Measurements from ENCODE around the gene PCBD2.
"Not testable (repeated sequence)": the region's sequence is repeated elsewhere in the genome, so short reads cannot be mapped to it uniquely, and the experiment has no call there.

The PCBD2 gene

DNA sequence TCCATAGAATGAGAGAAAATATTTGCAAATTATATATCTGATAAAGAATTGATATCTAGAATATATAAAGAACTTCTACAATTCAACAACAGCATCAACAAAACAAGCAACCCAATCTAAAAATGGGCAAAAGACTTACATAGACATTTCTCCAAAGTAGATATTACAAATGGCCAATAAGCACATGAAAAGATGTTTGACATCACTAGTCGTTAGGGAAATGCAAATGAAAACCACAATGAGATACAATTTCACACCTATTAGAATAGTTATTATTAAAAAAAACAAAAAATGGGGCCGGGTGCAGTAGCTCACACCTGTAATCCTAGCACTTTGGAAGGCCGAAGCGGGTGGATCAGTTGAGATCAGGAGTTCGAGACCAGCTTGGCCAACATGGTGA is 87.2 kb downstream of the PCBD2 start:
- no peak overlapping the region for H3K4me3 Mint-ChIP-seq
- peaks cover 3% of the 10 kb centered on the region for H3K27me3 Mint-ChIP-seq
- H3K36me3 Mint-ChIP-seq (ENCODE audit: low read depth): no peaks in the 10 kb centered on the region
- peaks cover 11% of the 10 kb centered on the region for H3K4me1 Mint-ChIP-seq (ENCODE audit: low read depth)
- H3K27ac Mint-ChIP-seq: no peak overlapping the region
- H3K9me3 Mint-ChIP-seq: no peaks in the 10 kb centered on the region
- intact Hi-C loops (cut with micrococcal nuclease): no loop called here

DNA sequence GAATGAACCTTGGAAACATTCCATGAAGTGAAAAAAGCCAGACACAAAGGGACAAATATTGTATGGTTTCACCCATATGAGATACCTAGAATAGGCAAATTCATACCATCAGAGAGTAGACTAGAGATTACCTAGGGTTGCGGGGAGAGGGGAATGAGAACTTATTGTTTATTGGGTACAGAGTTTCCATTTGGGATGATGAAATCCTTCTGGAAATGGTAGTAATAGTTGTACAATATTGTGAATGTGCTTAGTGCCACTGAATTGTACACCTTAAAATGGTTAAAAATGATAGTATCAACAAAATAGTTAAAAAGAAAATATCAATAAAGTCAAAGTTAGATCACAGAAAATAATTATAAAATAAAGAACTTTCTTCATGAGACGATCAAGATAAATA is 88.2 kb downstream of the PCBD2 start:
- peaks cover 3% of the 10 kb centered on the region for H3K27me3 Mint-ChIP-seq
- H3K4me3 Mint-ChIP-seq: no peak overlapping the region
- H3K27ac Mint-ChIP-seq: no peak overlapping the region
- H3K9me3 Mint-ChIP-seq: no peaks in the 10 kb centered on the region
- peaks cover 11% of the 10 kb centered on the region for H3K4me1 Mint-ChIP-seq (ENCODE audit: low read depth)
- no peaks in the 10 kb centered on the region for H3K36me3 Mint-ChIP-seq (ENCODE audit: low read depth)
- intact Hi-C loops (cut with micrococcal nuclease): no loop called here

DNA sequence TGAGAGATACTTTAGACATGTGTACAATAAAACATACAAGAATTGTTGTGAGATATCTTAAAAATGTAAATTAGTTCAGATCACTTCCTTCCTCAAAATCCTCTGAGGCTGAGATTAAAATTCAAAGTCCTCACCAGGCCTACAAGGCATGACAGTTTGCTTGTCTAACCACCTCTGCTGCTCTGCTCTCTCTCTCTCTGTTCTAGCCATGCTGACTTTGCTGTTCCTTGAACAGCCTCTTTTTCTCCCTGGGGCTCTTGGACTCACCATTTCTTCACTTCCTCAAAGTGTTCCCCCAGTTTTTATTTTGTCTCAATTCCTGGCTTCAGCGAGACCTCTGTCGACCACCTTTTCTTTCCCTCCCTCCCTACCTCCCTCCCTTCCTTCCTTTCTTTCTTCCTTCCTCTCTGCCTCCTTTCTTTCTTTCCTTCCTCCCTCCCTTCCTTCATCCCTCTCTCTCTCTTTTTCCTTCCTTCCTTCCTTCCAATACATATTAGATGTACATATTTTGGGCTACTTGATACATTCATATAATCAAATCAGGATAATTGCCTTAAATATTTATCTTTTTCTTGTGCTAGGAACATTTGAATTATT is 89.7 kb downstream of the PCBD2 start:
- peak overlapping the region; percentile 50 for H3K27ac Mint-ChIP-seq
- intact Hi-C loops (cut with micrococcal nuclease): no loop called here
- H3K36me3 Mint-ChIP-seq (ENCODE audit: low read depth): no peaks in the 10 kb centered on the region
- H3K27me3 Mint-ChIP-seq: peaks cover 3% of the 10 kb centered on the region
- H3K4me3 Mint-ChIP-seq: no peak overlapping the region
- H3K4me1 Mint-ChIP-seq (ENCODE audit: low read depth): peaks cover 11% of the 10 kb centered on the region
- H3K9me3 Mint-ChIP-seq: no peaks in the 10 kb centered on the region

DNA sequence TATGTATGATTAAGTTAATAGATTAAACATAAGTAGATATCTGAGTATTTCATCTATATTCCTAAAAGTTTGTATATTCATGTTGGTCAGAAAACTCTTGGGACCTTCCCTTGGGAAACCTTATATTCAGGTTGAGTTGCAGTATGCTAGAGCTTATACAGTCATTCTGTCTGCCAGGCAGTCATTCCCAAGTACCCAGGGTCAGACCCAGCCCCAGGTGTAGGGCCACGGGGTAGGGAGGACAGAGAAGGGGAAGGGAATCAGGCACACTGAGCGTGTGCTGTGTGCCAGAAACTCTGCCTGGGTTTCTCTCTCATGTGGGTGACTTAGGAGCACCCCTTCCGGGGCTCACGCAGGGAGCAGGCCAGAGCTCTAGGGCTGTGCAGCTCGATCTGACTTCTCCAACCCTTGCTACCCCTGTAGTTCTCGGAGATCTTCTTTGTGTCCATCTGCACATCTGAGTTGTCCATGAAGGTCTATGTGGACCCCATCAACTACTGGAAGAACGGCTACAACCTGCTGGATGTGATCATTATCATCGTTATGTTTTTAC is 91.0 kb downstream of the PCBD2 start:
- Mint-ChIP-seq H3K36me3 (ENCODE audit: low read depth) (no peaks in the 10 kb centered on the region), H3K27ac (no peak overlapping the region), H3K4me3 (no peak overlapping the region), H3K9me3 (no peaks in the 10 kb centered on the region), H3K27me3 (peaks cover 4% of the 10 kb centered on the region), H3K4me1 (ENCODE audit: low read depth) (peaks cover 11% of the 10 kb centered on the region)
- intact Hi-C loops (cut with micrococcal nuclease): no loop called here

DNA sequence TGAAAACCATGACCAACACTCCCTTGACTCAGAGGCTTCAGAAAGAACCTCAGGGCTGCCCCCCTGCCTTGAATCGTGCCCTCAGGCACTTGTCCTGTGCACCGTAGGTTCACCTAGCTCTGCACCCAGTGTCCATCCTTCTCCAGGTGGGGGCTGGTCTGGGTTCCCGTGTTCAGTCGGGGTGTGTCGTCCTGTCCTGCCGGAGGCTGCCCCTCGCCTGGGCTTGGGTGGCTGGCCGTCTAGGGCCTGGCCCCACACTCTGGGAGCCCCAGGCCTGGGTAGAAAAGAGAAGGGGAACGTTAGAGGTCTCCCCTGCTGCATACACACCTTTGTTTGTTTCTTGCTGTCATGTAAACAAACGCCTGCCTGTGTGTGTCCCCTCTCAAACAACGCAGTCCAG is 92.1 kb downstream of the PCBD2 start:
- Mint-ChIP-seq H3K36me3 (ENCODE audit: low read depth) (no peaks in the 10 kb centered on the region), H3K27ac (no peak overlapping the region), H3K27me3 (peaks cover 8% of the 10 kb centered on the region), H3K4me1 (ENCODE audit: low read depth) (peaks cover 11% of the 10 kb centered on the region), H3K4me3 (no peak overlapping the region), H3K9me3 (no peaks in the 10 kb centered on the region)
- intact Hi-C loops (cut with micrococcal nuclease): no loop called here

DNA sequence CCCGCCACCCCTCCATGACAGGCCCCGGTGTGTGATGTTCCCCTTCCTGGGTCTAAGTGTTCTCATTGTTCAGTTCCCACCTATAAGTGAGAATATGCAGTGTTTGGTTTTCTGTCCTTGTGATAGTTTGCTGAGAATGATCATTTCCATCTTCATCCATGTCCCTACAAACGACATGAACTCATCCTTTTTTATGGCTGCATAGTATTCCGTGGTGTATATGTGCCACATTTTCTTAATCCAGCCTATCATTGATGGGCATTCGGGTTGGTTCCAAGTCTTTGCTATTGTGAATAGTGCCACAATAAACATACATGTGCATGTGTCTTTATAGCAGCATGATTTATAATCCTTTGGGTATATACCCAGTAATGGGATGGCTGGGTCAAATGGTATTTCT is 93.1 kb downstream of the PCBD2 start:
- H3K4me3 Mint-ChIP-seq; H3K27ac Mint-ChIP-seq; H3K27me3 Mint-ChIP-seq; intact Hi-C loops (cut with micrococcal nuclease); H3K36me3 Mint-ChIP-seq (ENCODE audit: low read depth); H3K9me3 Mint-ChIP-seq: not testable (repeated sequence)
- H3K4me1 Mint-ChIP-seq (ENCODE audit: low read depth): peaks cover 11% of the 10 kb centered on the region

DNA sequence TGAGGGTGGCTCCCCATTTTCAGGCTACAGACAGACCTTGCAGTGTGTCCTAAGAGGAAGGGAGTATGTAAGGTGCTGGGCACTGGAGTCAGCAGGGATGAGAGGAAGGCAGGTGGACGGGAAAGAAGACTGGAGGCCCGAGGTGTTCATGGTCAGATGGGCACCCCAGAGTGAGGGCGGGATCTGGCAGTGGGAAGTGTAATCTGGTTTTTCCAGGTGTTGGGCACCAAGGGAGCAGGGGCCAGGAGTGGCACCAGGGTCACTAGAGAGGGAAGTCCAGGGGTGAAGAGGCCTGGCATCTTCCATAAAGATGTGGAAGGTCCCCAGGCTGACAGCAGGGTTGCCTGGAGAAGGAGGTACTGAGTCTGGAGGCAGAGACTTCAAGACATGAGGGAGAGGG is 99.4 kb downstream of the PCBD2 start:
- H3K9me3 Mint-ChIP-seq: no peaks in the 10 kb centered on the region
- H3K27ac Mint-ChIP-seq: no peak overlapping the region
- intact Hi-C loops (cut with micrococcal nuclease): no loop called here
- peaks cover 5% of the 10 kb centered on the region for H3K27me3 Mint-ChIP-seq
- H3K4me1 Mint-ChIP-seq (ENCODE audit: low read depth): no peaks in the 10 kb centered on the region
- H3K36me3 Mint-ChIP-seq (ENCODE audit: low read depth): no peaks in the 10 kb centered on the region
- H3K4me3 Mint-ChIP-seq: no peak overlapping the region

DNA sequence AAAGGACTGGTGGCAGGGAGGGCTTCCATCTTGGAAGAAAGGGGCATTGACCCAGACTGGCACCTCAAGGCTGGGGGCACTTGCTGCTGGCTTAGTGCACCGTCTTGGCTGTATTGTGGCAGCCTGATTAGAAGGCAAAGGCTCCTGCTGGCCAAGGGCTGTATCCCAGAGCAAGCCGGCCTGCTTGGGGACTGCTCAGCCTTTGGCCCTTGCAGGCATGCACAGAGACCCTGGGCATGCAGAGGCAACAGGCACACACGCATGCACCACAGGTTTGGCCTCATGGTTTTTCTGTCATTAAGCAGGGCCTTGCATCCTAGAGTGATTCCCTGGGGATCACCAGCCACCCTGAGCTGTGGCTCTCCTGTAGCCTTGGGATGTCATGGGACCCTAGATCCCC is 100.1 kb downstream of the PCBD2 start:
- H3K27me3 Mint-ChIP-seq: peaks cover 5% of the 10 kb centered on the region
- H3K4me1 Mint-ChIP-seq (ENCODE audit: low read depth): no peaks in the 10 kb centered on the region
- no peak overlapping the region for H3K4me3 Mint-ChIP-seq
- H3K9me3 Mint-ChIP-seq: no peaks in the 10 kb centered on the region
- intact Hi-C loops (cut with micrococcal nuclease): no loop called here
- H3K27ac Mint-ChIP-seq: no peak overlapping the region
- H3K36me3 Mint-ChIP-seq (ENCODE audit: low read depth): no peaks in the 10 kb centered on the region

DNA sequence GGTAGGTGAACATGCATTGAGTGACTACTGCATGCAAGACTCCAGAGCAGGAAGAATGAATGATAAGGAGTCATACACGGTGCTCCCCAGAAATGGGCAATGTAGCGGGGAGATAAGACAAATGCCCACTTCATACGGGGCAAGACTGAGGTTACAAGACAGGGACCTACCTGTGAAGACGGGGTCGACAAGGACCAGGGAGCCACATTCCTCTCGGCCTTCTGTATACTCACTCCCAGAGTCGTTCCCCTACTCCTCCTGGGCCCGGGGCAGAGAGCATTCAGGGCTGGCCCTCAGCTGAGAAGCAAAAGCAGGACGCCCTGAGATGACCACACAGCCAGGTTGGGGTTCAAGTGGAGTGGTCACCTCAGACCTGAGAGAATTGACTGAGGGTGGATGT is 102.4 kb downstream of the PCBD2 start:
- Mint-ChIP-seq H3K27me3 (no peaks in the 10 kb centered on the region), H3K4me1 (ENCODE audit: low read depth) (no peaks in the 10 kb centered on the region), H3K27ac (no peak overlapping the region), H3K9me3 (no peaks in the 10 kb centered on the region), H3K36me3 (ENCODE audit: low read depth) (no peaks in the 10 kb centered on the region), H3K4me3 (no peak overlapping the region)
- intact Hi-C loops (cut with micrococcal nuclease): no loop called here

DNA sequence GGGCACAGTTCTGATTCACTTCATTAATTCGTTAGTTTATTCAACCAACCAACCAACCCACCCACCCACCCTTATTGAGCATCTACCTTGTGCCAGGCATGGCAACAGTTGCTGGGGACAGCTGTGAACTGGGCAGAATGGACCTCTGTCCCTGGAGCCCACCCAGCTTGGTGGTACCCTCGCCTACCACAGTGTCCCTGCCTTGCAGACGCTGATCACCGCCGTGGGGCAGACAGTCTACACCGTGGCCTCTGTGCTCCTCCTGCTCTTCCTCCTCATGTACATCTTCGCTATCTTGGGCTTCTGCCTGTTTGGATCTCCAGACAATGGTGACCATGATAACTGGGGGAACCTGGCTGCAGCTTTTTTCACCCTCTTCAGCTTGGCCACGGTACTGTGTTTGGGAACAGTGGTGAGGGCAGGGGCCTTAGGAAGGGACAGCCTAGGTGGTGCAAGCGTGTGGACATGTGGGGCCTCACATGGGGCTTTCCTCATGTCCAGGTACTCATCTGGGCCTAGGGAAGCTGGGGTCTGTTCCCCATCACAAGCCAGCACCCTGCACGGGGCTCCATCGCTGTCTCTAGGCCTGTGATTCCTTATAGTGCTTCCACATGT is 102.9 kb downstream of the PCBD2 start:
- Mint-ChIP-seq H3K9me3 (no peaks in the 10 kb centered on the region), H3K36me3 (ENCODE audit: low read depth) (no peaks in the 10 kb centered on the region), H3K27me3 (no peaks in the 10 kb centered on the region), H3K27ac (no peak overlapping the region), H3K4me1 (ENCODE audit: low read depth) (no peaks in the 10 kb centered on the region), H3K4me3 (no peak overlapping the region)
- intact Hi-C loops (cut with micrococcal nuclease): no loop called here

DNA sequence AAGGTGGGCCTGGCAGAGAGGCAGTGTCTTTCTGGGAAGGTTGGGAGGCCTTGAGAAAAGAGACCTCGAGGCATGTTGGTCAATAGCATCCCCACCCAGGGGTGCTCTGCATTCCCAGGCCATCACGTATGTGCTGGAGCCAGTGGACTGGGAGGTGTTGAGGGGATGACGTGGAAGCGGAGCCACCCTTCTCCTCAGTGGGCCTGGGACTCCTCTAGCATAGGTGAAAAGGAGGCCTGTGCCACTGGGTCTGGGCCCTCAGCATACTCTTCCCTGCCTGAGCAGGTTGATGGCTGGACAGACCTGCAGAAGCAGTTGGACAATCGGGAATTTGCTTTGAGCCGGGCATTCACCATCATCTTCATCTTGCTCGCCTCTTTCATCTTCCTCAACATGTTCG is 103.6 kb downstream of the PCBD2 start:
- H3K9me3 Mint-ChIP-seq: no peaks in the 10 kb centered on the region
- H3K36me3 Mint-ChIP-seq (ENCODE audit: low read depth): no peaks in the 10 kb centered on the region
- H3K27me3 Mint-ChIP-seq: peaks cover 3% of the 10 kb centered on the region
- no peak overlapping the region for H3K4me3 Mint-ChIP-seq
- intact Hi-C loops (cut with micrococcal nuclease): no loop called here
- H3K4me1 Mint-ChIP-seq (ENCODE audit: low read depth): no peaks in the 10 kb centered on the region
- H3K27ac Mint-ChIP-seq: no peak overlapping the region

DNA sequence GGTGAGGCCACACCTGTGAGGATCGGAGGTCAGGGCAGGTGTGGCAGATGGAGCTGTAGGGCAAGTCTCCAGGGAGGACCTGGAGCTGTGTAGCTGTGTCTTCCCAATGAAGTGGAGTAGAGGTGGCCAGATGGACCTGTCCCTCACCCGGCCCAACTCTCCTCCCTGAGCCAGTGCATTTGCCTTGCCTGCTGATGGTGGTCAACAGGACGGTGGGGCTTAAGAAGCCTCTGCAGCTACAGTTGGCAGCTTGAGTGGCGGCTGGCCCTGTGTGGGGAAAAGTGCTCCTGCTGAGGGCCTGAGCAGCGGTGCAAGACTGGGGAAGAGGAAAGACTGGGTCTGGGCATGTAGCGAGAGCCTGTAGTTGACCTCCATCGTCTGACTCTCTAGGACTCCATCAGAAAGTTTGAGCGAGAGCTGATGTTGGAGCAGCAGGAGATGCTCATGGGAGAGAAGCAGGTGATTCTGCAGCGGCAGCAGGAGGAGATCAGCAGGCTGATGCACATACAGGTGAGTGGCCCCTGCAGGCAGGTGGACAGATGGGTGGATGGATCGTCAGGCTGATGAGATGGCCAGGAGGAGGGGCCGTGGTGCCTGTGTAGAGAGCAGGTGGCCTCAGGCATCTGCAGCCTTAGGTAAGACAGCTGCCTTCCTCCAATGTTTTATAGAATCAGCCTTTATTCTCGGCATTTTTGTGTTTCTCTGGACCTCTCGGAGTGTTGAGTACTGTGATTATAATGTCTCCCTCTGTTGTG is 104.2 kb downstream of the PCBD2 start:
- intact Hi-C loops (cut with micrococcal nuclease): no loop called here
- no peaks in the 10 kb centered on the region for H3K36me3 Mint-ChIP-seq (ENCODE audit: low read depth)
- H3K4me1 Mint-ChIP-seq (ENCODE audit: low read depth): no peaks in the 10 kb centered on the region
- no peaks in the 10 kb centered on the region for H3K9me3 Mint-ChIP-seq
- no peak overlapping the region for H3K4me3 Mint-ChIP-seq
- H3K27ac Mint-ChIP-seq: no peak overlapping the region
- peaks cover 6% of the 10 kb centered on the region for H3K27me3 Mint-ChIP-seq

DNA sequence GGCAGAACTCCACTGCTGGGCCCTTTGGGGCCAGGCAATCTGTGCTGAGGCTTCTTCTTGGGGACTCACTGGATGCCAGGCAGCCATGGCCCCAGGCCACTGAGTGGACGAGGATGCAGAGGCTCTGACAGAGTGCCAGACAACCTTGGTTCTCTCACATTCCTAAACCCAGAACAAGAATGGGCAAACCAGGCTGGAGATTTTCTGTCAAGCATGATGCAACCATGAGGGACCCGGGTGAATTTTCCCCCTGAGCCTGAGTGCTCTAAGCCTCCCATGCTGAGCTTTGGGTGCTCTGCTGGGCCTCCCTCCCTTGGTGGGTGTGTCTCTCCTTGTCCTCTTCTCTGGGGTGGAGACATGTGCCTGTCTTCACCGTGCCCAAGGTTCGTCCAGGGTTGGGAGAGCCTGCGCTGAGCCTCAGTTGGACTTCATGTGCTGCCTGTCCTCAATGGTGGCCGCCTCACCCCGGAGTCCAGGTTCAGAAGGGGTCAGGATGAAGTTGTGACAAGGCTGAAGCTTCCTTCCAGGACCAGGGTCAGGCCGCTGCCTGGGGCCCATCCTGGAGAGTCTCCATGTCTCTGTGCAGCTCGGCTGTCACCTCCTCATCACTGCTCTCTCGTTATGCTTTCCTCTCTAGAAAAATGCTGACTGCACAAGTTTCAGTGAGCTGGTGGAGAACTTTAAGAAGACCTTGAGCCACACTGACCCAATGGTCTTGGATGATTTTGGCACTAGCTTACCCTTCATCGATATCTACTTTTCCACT is 105.0 kb downstream of the PCBD2 start:
- H3K36me3 Mint-ChIP-seq (ENCODE audit: low read depth): no peaks in the 10 kb centered on the region
- intact Hi-C loops (cut with micrococcal nuclease): loop anchor here (5.0 kb wide), 1 partner anchor 182 kb away; no protein-coding TSS in a partner anchor
- no peaks in the 10 kb centered on the region for H3K9me3 Mint-ChIP-seq
- H3K4me3 Mint-ChIP-seq: no peak overlapping the region
- peaks cover 6% of the 10 kb centered on the region for H3K27me3 Mint-ChIP-seq
- no peaks in the 10 kb centered on the region for H3K4me1 Mint-ChIP-seq (ENCODE audit: low read depth)
- no peak overlapping the region for H3K27ac Mint-ChIP-seq

Measured in dendritic cell treated with granulocyte-macrophage colony-stimulating factor and Interleukin-4, amounts not matched to agents 40 ng/mL and 50 ng/mL, for 4 days (primary cell).